Hepatocyte (in vitro differentiated cells): Measurements from ENCODE around the gene TRIM32. TPM values are rescaled to one million over a fixed set of nuclear protein-coding genes. Genes with fewer than 3 reads are reported as not detected.

Experiments
- DNase-seq: peaks from one replicate; pipeline ENCODE4 v3.0.0-alpha.2; 2016; ENCODE audit warnings: low spot score
- H2AFZ ChIP-seq: fragments of 200-600 bp; sonication (generic); 2 replicates; pipeline ENCODE4 v1.6.0; 2016; ENCODE audit warnings: antibody characterized with exemption, mild to moderate bottlenecking
- H3K27ac ChIP-seq: fragments of 200-600 bp; sonication (generic); 2 replicates; pipeline ENCODE4 v1.5.1; 2016; ENCODE audit warnings: mild to moderate bottlenecking
- H3K27me3 ChIP-seq: fragments of 200-600 bp; sonication (generic); 2 replicates; pipeline ENCODE4 v1.6.1; 2016
- H3K36me3 ChIP-seq: fragments of 200-600 bp; sonication (generic); replicated peaks from 2 replicates; pipeline ENCODE4 v1.5.1; 2016; ENCODE audit warnings: low read depth; ENCODE audit not compliant: insufficient read depth
- H3K4me1 ChIP-seq: fragments of 200-600 bp; sonication (generic); 2 replicates; pipeline ENCODE4 v1.5.1; 2016; ENCODE audit warnings: mild to moderate bottlenecking, moderate library complexity; ENCODE audit not compliant: insufficient read depth
- H3K4me2 ChIP-seq: fragments of 200-600 bp; sonication (generic); 2 replicates; pipeline ENCODE4 v1.6.0; 2016
- H3K4me3 ChIP-seq: fragments of 200-600 bp; sonication (generic); 2 replicates; pipeline ENCODE4 v1.5.1; 2016; ENCODE audit warnings: mild to moderate bottlenecking
- H3K79me2 ChIP-seq: fragments of 200-600 bp; sonication (generic); 2 replicates; pipeline ENCODE4 v1.6.0; 2017; ENCODE audit warnings: mild to moderate bottlenecking
- H3K9me2 ChIP-seq: fragments of 200-600 bp; sonication (generic); replicated peaks from 2 replicates; pipeline ENCODE4 v1.6.0; 2017; ENCODE audit warnings: mild to moderate bottlenecking; ENCODE audit not compliant: insufficient read depth
- H3K9me3 ChIP-seq: fragments of 200-600 bp; sonication (generic); 2 replicates; pipeline ENCODE4 v1.5.1; 2016; ENCODE audit warnings: low read depth, mild to moderate bottlenecking
- H4K20me1 ChIP-seq: fragments of 200-600 bp; sonication (generic); 2 replicates; pipeline ENCODE4 v1.6.0; 2016; ENCODE audit warnings: mild to moderate bottlenecking; ENCODE audit not compliant: insufficient read depth, poor library complexity, severe bottlenecking
- CTCF ChIP-seq: fragments of 200-600 bp; sonication (generic); IDR thresholded peaks from 2 replicates; pipeline ENCODE4 v1.5.1; 2016; ENCODE audit warnings: antibody characterized with exemption, mild to moderate bottlenecking; ENCODE audit not compliant: poor library complexity
- EZH2 ChIP-seq: fragments of 200-600 bp; sonication (generic); IDR thresholded peaks from 2 replicates; pipeline ENCODE4 v1.6.1; 2016; ENCODE audit warnings: antibody characterized with exemption, mild to moderate bottlenecking, borderline replicate concordance
- EZH2phosphoT487 ChIP-seq: fragments of 200-600 bp; sonication (generic); IDR thresholded peaks from one replicate; pipeline ENCODE4 v1.6.1; 2018; ENCODE audit warnings: antibody characterized with exemption, mild to moderate bottlenecking, low read depth, moderate library complexity; ENCODE audit not compliant: unreplicated experiment, severe bottlenecking
- WGBS: methylation state at CpG from one replicate; pipeline ENCODE4 v1.1.6; 2016; ENCODE audit warnings: low lambda C conversion rate; ENCODE audit errors: missing lambda C conversion rate; 5-methylcytosine and 5-hydroxymethylcytosine counted together
- polyA plus RNA-seq: library from polyadenylated mRNA; unstranded; fragments of >200 nt; fragmentation: Nextera tagmentation; extraction: Ambion mirVana; gene quantifications from 2 replicates; pipeline ENCODE4 v1.2.1, GENCODE V29; 2016
- total RNA-seq: library from RNA; depleted of rRNA; stranded (reverse); fragments of >200 nt; gene quantifications from 2 replicates; pipeline ENCODE4 v1.2.3, GENCODE V29; 2014

TRIM32 gene
- total and polyA plus RNA-seq, 2 experiments from 2014 or later = 21.0 to 30.8 TPM

GRCh38 chr9:116671605-116672004, 15.5 kb upstream of the TRIM32 start:
- Histone ChIP-seq H3K4me2 (no peak overlapping the region), H2AFZ (no peak overlapping the region), H3K79me2 (no peaks in the 10 kb centered on the region), H4K20me1 (no peaks in the 10 kb centered on the region), H3K27me3 (no peaks in the 10 kb centered on the region), H3K27ac (no peak overlapping the region), H3K9me2 (no peaks in the 10 kb centered on the region), H3K4me3 (no peak overlapping the region), H3K9me3 (peaks cover 3% of the 10 kb centered on the region), H3K36me3 (no peaks in the 10 kb centered on the region), H3K4me1 (no peaks in the 10 kb centered on the region)
- TF ChIP-seq CTCF (no peak), EZH2 (no peak), EZH2phosphoT487 (no peak)
- 87% methylated on average over 2 of the region's 2 CpGs for WGBS
- DNase-seq = no peak

GRCh38 chr9:116673375-116673774, 13.7 kb upstream of the TRIM32 start:
- no peak for TF ChIP-seq CTCF
- no peak for TF ChIP-seq EZH2phosphoT487
- no peak for TF ChIP-seq EZH2
- no peaks in the 10 kb centered on the region for H3K9me2 ChIP-seq
- no peak for DNase-seq
- no peak overlapping the region for H2AFZ ChIP-seq
- no peaks in the 10 kb centered on the region for H3K4me1 ChIP-seq
- no peaks in the 10 kb centered on the region for H3K27me3 ChIP-seq
- H3K36me3 ChIP-seq = no peaks in the 10 kb centered on the region
- H3K79me2 ChIP-seq = no peaks in the 10 kb centered on the region
- H3K27ac ChIP-seq = no peak overlapping the region
- no peak overlapping the region for H3K4me3 ChIP-seq
- no peaks in the 10 kb centered on the region for H4K20me1 ChIP-seq
- H3K9me3 ChIP-seq = peaks cover 3% of the 10 kb centered on the region
- 58% methylated on average over 1 of the region's 1 CpG for WGBS
- H3K4me2 ChIP-seq = no peak overlapping the region

GRCh38 chr9:116674210-116674980, 12.7 kb upstream of the TRIM32 start:
- 87% methylated on average over 5 of the region's 5 CpGs for WGBS
- no peak overlapping the region for H3K27ac ChIP-seq

More at GRCh38 chr9:116674210-116674980, 12.7 kb upstream of the TRIM32 start:
- TF ChIP-seq EZH2 (no peak), CTCF (no peak), EZH2phosphoT487 (no peak)
- no peaks in the 10 kb centered on the region for H4K20me1 ChIP-seq
- no peaks in the 10 kb centered on the region for H3K27me3 ChIP-seq
- no peaks in the 10 kb centered on the region for H3K36me3 ChIP-seq
- DNase-seq = no peak
- no peak overlapping the region for H3K4me2 ChIP-seq
- no peaks in the 10 kb centered on the region for H3K9me2 ChIP-seq
- H3K79me2 ChIP-seq = no peaks in the 10 kb centered on the region
- no peak overlapping the region for H3K4me3 ChIP-seq
- H2AFZ ChIP-seq = no peak overlapping the region
- no peaks in the 10 kb centered on the region for H3K4me1 ChIP-seq
- H3K9me3 ChIP-seq = peaks cover 3% of the 10 kb centered on the region
